Liver (tissue), 2 donors: ENCODE measurements around the gene IQSEC1.

ENCODE experiments used
- TF ChIP-seq, protein P1 (sequence below): fragments of 150-350 bp; IDR thresholded peaks from 2 replicates; pipeline ENCODE4 v1.5.1; 2017; ENCODE audit warnings: improper control_type of control experiment, low read depth, low read length; ENCODE audit not compliant: missing input control
- TF ChIP-seq, protein P2 (sequence below): IDR thresholded peaks from 2 replicates; pipeline ENCODE4 v1.6.1; 2016; ENCODE audit warnings: antibody characterized with exemption
- donor health status: healthy.

DNA sequence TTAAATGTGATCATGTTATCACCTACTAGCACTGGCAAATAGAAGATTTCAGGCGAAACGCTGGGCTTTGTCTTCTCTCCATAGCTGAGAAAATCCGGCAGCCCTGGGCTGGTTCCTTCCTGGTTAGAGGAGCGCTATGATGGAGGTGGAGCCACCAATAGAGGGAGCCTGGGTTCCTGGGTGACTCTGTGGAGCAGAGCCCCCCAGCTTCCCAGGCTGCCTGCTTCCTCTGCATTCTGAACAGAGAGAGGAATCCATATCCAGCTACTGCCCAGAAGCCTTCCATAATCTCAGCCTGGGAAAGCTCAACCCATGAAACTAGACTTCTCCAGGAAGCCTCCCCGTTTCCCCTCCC lies 32.6 kb upstream of the IQSEC1 start:
- TF ChIP-seq, protein P1, sequence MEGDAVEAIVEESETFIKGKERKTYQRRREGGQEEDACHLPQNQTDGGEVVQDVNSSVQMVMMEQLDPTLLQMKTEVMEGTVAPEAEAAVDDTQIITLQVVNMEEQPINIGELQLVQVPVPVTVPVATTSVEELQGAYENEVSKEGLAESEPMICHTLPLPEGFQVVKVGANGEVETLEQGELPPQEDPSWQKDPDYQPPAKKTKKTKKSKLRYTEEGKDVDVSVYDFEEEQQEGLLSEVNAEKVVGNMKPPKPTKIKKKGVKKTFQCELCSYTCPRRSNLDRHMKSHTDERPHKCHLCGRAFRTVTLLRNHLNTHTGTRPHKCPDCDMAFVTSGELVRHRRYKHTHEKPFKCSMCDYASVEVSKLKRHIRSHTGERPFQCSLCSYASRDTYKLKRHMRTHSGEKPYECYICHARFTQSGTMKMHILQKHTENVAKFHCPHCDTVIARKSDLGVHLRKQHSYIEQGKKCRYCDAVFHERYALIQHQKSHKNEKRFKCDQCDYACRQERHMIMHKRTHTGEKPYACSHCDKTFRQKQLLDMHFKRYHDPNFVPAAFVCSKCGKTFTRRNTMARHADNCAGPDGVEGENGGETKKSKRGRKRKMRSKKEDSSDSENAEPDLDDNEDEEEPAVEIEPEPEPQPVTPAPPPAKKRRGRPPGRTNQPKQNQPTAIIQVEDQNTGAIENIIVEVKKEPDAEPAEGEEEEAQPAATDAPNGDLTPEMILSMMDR: no peak
- TF ChIP-seq, protein P2, sequence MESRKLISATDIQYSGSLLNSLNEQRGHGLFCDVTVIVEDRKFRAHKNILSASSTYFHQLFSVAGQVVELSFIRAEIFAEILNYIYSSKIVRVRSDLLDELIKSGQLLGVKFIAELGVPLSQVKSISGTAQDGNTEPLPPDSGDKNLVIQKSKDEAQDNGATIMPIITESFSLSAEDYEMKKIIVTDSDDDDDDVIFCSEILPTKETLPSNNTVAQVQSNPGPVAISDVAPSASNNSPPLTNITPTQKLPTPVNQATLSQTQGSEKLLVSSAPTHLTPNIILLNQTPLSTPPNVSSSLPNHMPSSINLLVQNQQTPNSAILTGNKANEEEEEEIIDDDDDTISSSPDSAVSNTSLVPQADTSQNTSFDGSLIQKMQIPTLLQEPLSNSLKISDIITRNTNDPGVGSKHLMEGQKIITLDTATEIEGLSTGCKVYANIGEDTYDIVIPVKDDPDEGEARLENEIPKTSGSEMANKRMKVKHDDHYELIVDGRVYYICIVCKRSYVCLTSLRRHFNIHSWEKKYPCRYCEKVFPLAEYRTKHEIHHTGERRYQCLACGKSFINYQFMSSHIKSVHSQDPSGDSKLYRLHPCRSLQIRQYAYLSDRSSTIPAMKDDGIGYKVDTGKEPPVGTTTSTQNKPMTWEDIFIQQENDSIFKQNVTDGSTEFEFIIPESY: no peak
